HG02759 (cell line): Measurements from ENCODE around the gene FBXL17.

ENCODE experiments used
- ATAC-seq: cut with Tn5 transposase; IDR thresholded peaks from one replicate; pipeline ENCODE4 v1.9.1; 2021; ENCODE audit warnings: mild to moderate bottlenecking, moderate library complexity; ENCODE audit not compliant: unreplicated experiment

FBXL17 gene

GRCh38 chr5:107926121-107926520 lies 455.8 kb downstream of the FBXL17 start:
- no peak for ATAC-seq

- no peak for ATAC-seq
Observed at GRCh38 chr5:107925200-107925599, 456.7 kb downstream of the FBXL17 start.

- ATAC-seq, result peak; percentile 64
Observed at GRCh38 chr5:107919969-107920368, 461.9 kb downstream of the FBXL17 start.

GRCh38 chr5:107919361-107919760 lies 462.5 kb downstream of the FBXL17 start:
- no peak for ATAC-seq

- ATAC-seq, result no peak
Observed at GRCh38 chr5:107917983-107918382, 463.9 kb downstream of the FBXL17 start.

- no peak for ATAC-seq
Observed at GRCh38 chr5:107916731-107917725, 464.9 kb downstream of the FBXL17 start.

- ATAC-seq, result no peak
Observed at GRCh38 chr5:107915176-107915812, 466.6 kb downstream of the FBXL17 start.

GRCh38 chr5:107913494-107913893 lies 468.4 kb downstream of the FBXL17 start:
- no peak for ATAC-seq

- ATAC-seq, result no peak
Observed at GRCh38 chr5:107900721-107901120, 481.2 kb downstream of the FBXL17 start.

GRCh38 chr5:107894361-107894760 lies 487.5 kb downstream of the FBXL17 start:
- ATAC-seq, result no peak

- ATAC-seq, result no peak
Observed at GRCh38 chr5:107893642-107894041, 488.3 kb downstream of the FBXL17 start.

GRCh38 chr5:107889387-107889786 lies 492.5 kb downstream of the FBXL17 start:
- ATAC-seq, result no peak

- no peak for ATAC-seq
Observed at GRCh38 chr5:107888541-107888940, 493.4 kb downstream of the FBXL17 start.

GRCh38 chr5:107887166-107887943 lies 494.5 kb downstream of the FBXL17 start:
- ATAC-seq, result no peak

- ATAC-seq, result no peak
Observed at GRCh38 chr5:107885601-107886000, 496.3 kb downstream of the FBXL17 start.

GRCh38 chr5:107884871-107885270 lies 497.0 kb downstream of the FBXL17 start:
- ATAC-seq, result no peak

GRCh38 chr5:107878661-107879060 lies 503.2 kb downstream of the FBXL17 start:
- ATAC-seq, result no peak

- ATAC-seq, result no peak
Observed at GRCh38 chr5:107876906-107877305, 505.0 kb downstream of the FBXL17 start.

- no peak for ATAC-seq
Observed at GRCh38 chr5:107876261-107876660, 505.6 kb downstream of the FBXL17 start.

GRCh38 chr5:107875833-107876232 lies 506.1 kb downstream of the FBXL17 start:
- no peak for ATAC-seq

GRCh38 chr5:107874795-107875194 lies 507.1 kb downstream of the FBXL17 start:
- ATAC-seq, result no peak
